Non-pigmented ciliary epithelial cell (primary cell): ENCODE data around the gene PNMA3.
"Not testable (repeated sequence)": the region's sequence is repeated elsewhere in the genome, so short reads cannot be mapped to it uniquely, and the experiment has no call there.

Experiments
- DNase-seq: peaks from one replicate; pipeline ENCODE4 v3.0.0-alpha.2; 2010; ENCODE audit warnings: low read depth

Gene PNMA3

GRCh38 chrX:153074262-153074899 lies 18.1 kb downstream of the PNMA3 start:
- no peak for DNase-seq

- no peak for DNase-seq
Observed at GRCh38 chrX:153074935-153075334, 18.7 kb downstream of the PNMA3 start.

DNA sequence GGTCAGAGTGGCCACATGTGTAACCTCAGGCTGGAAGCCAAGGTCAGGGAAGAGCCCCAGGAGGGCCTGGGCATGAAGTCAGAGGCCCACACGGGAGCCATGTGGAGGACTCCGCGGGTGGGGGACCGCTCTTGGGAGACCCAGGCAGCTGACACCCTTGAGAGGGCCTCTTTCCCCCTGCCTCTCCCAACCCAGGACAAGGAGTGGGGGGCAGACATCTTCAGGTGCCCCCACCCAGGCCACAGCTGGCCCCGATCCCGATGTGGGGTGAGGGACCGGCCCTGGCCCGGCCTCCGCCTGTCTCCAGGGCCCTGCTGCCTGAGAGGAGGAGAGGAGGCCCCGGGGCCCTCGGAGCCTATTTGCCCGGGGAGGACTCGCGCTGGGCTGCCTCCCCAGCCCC lies 19.1 kb downstream of the PNMA3 start:
- no peak for DNase-seq

- not testable (repeated sequence) for DNase-seq
Observed at GRCh38 chrX:153077437-153078135, 21.3 kb downstream of the PNMA3 start.

GRCh38 chrX:153083238-153083923 lies 27.1 kb downstream of the PNMA3 start:
- not testable (repeated sequence) for DNase-seq

- DNase-seq: no peak
Observed at GRCh38 chrX:153102418-153102817, 46.1 kb downstream of the PNMA3 start.

DNA sequence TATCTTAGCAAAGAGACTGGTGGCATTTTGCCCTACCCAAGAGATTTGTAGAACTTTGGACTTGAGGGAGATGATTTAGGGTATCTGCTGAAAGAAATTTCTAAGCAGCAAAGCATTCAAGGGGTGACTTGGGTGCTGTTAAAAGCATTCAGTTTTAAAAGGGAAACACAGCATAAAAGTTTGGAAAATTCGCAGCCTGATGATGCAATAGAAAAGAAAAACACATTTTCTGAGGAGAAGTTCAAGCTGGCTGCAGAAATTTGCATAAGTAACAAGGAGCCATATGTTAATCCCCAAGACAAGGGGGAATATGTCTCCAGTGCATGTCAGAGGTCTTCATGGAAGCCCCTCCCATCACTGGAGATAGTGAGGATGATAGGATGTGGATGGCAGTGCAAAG lies 48.7 kb downstream of the PNMA3 start:
- not testable (repeated sequence) for DNase-seq

DNA sequence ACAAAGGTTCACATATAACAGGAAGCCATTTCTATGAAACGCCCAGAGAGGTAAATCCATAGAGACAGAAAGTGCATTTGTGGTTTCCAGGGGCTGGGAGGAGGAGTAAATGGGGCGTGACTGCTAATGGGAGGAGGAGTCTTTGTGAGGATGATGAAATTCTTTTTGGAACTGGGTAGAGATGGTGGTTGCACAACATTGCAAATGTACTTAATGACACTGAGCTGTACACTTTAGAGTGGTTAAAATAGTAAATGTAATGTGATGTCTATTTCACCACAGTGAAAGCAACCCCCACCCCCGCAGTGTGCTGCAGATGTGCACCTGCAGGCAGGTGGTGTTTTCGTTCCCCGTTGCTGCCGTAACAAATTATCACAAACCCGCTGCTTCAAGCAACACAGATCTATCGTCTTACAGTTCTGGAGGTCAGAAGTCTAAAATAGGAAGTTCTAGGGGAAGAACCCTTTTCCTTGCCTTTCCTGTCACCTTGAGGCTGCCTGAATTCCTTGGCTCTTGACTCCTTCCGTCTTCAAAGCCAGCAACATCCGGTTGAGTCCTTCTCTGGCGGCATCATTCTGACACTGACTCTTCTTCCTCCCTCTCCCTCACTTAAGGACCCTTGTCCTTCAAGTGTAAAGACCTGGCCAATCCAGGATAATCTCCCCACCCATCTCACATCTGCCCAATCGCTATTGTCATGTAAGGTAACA lies 50.0 kb downstream of the PNMA3 start:
- DNase-seq: not testable (repeated sequence)
